Esophagus squamous epithelium (tissue), 4 donors: ENCODE results near the gene HDX.

Source experiments
- CTCF ChIP-seq, 6 experiments: fragments of 450-650 bp in 4 of 6; fragments of 200-600 bp in 2 of 6; sonication (generic) in 2 of 6; IDR thresholded peaks; one replicate each; pipeline ENCODE4 v1.5.1; 2016 to 2019; ENCODE audit warnings: antibody characterized with exemption in 6 of 6, mild to moderate bottlenecking in 4 of 6, moderate library complexity in 4 of 6
- POLR2A ChIP-seq, 4 donors: fragments of 450-650 bp; IDR thresholded peaks; one replicate each; pipeline ENCODE4 v1.6.1; 2017; ENCODE audit warnings: antibody characterized with exemption in 4 of 4, mild to moderate bottlenecking in 4 of 4, moderate library complexity in 3 of 4

- no peak for TF ChIP-seq POLR2A (IDR thresholded peaks at IDR 0.05)
- no peak for TF ChIP-seq CTCF (IDR thresholded peaks at IDR 0.05)
These were observed 61.1 kb downstream of the HDX start for GRCh38 chrX:84441143-84441542.
